T-helper 17 cell (primary cell): Measurements from ENCODE around the gene MYH6. TPM values are rescaled to one million over a fixed set of nuclear protein-coding genes. Genes with fewer than 3 reads are reported as not detected.

Experiments
- ATAC-seq: fragments of 150-1000 bp; cut with Tn5 transposase; 2 replicates; pipeline ENCODE4 v1.10.0; 2021; ENCODE audit warnings: mild to moderate bottlenecking, moderate library complexity
- DNase-seq, 3 donors: peaks; one replicate each; pipeline versions ENCODE4 v3.0.0 to v3.0.0-alpha.2; 2020 to 2021
- H3K9me3 ChIP-seq: one replicate; pipeline ENCODE4 v1.7.0; 2013; ENCODE audit warnings: low read length, mild to moderate bottlenecking; ENCODE audit not compliant: control insufficient read depth, poor library complexity, severe bottlenecking
- H3K27ac Mint-ChIP-seq: one replicate; pipeline ENCODE4 v1.8.0; 2022; ENCODE audit warnings: mild to moderate bottlenecking, moderate library complexity, mixed read lengths
- H3K27me3 Mint-ChIP-seq: one replicate; pipeline ENCODE4 v1.8.0; 2022; ENCODE audit warnings: mixed read lengths
- H3K36me3 Mint-ChIP-seq: one replicate; pipeline ENCODE4 v1.8.0; 2022; ENCODE audit warnings: low read depth, mixed read lengths
- H3K4me1 Mint-ChIP-seq: one replicate; pipeline ENCODE4 v1.8.0; 2022; ENCODE audit warnings: mild to moderate bottlenecking, mixed read lengths
- H3K4me3 Mint-ChIP-seq: one replicate; pipeline ENCODE4 v1.8.0; 2022; ENCODE audit warnings: mild to moderate bottlenecking, moderate library complexity, mixed read lengths
- total RNA-seq, 4 donors: library from RNA in 2 of 4; stranded (reverse) in 2 of 4; gene quantifications; one replicate each; pipeline ENCODE4 v1.2.3 and lab custom pipeline; 2022 to 2026

Gene MYH6
- total RNA-seq, 2 donors from 2014 or later, result not detected

- no peak overlapping the region for H3K4me3 Mint-ChIP-seq
- ATAC-seq (no peak), DNase-seq (no peak)
- no peaks in the 10 kb centered on the region for H3K9me3 ChIP-seq
- H3K4me1 Mint-ChIP-seq, result peaks cover 3% of the 10 kb centered on the region
- H3K27me3 Mint-ChIP-seq, result peaks cover 68% of the 10 kb centered on the region
- H3K36me3 Mint-ChIP-seq, result no peaks in the 10 kb centered on the region
- H3K27ac Mint-ChIP-seq, result no peak overlapping the region
Measured at GRCh38 chr14:23415821-23416778, 8.0 kb upstream of the MYH6 start.

DNA sequence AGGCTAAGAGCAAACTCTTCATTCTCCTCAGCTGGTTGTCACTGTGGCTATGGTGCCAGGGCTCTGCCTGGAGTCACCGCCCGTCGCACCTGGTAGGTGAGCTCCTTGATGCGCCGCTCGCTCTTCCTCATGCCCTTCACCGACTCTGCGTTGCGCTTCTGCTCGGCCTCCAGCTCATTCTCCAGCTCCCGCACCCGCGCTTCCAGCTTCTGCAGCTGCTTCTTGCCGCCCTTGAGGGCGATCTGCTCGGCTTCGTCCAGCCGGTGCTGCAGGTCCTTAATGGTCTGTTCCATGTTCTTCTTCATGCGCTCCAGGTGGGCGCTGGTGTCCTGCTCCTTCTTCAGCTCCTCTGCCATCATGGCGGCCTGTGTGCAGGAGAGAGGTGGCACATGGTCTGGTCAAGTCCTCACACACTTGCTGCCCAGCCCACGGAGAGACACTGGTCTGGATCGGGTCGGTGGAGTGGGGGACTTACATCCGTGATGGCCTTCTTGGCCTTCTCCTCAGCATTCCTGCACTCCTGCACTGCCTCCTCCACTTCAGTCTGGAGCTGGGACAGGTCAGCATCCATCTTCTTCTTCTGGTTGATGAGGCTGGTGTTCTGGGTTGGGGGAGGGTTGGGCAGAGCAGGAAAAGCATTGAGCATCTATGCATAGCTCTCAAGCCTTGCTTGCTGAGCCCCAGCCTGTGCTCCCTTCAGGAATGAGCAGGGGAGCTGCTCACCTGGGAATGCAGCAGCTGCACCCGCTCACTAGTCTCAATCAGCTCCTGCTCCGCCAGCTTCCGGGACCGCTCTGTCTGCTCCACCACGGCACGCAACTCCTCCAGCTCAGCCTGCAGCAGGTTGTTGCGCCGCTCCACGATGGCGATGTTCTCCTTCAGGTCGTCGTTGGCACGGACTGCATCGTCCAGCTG is 7.1 kb upstream of the MYH6 start:
- peaks cover 10% of the 10 kb centered on the region for H3K4me1 Mint-ChIP-seq
- H3K9me3 ChIP-seq, result no peaks in the 10 kb centered on the region
- H3K4me3 Mint-ChIP-seq, result no peak overlapping the region
- ATAC-seq (no peak), DNase-seq (no peak)
- H3K36me3 Mint-ChIP-seq, result peaks cover 4% of the 10 kb centered on the region
- peak overlapping the region; percentile 51 for H3K27ac Mint-ChIP-seq
- H3K27me3 Mint-ChIP-seq, result peaks cover 74% of the 10 kb centered on the region

DNA sequence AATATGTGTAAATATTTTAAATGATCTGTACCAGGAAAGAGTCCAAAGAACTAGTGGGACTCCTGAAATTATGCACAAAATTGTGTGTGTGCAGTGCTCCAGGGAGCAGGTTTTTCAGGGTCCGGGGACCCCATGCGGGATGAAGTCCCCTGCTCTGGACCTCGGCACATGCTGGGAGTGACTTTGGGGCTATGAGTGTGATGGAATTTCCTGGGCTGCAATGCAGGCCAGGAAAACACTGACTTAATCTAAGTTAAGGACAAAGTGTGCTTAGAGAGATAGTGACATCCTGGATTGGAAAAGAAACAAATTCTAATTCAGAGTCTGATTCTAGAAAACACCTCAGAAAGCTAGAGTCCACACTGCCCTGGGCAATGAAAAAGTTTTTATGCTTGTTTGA is 6.2 kb upstream of the MYH6 start:
- ATAC-seq (no peak), DNase-seq (no peak)
- H3K4me3 Mint-ChIP-seq, result no peak overlapping the region
- no peaks in the 10 kb centered on the region for H3K9me3 ChIP-seq
- H3K4me1 Mint-ChIP-seq, result peaks cover 10% of the 10 kb centered on the region
- H3K27ac Mint-ChIP-seq, result peak overlapping the region; percentile 51
- peaks cover 75% of the 10 kb centered on the region for H3K27me3 Mint-ChIP-seq
- peaks cover 4% of the 10 kb centered on the region for H3K36me3 Mint-ChIP-seq

DNA sequence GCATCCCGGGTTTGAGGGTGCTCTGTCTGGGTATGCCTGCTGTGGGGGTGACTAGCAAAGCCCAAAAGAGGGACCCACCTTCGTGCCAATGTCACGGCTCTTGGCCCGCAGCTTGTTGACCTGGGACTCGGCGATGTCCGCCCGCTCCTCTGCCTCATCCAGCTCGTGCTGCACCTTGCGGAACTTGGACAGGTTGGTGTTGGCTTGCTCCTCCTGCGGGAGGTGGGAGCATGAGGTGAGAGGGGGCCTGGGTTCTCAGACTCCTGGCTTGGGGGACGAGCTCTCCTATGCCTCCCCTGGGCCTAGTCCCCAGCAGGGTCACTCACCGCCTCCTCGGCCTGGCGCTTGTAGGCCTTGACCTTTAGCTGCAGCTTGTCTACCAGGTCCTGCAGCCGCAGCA is 5.6 kb upstream of the MYH6 start:
- H3K27me3 Mint-ChIP-seq, result peaks cover 75% of the 10 kb centered on the region
- peaks cover 10% of the 10 kb centered on the region for H3K4me1 Mint-ChIP-seq
- no peaks in the 10 kb centered on the region for H3K9me3 ChIP-seq
- no peak overlapping the region for H3K27ac Mint-ChIP-seq
- H3K4me3 Mint-ChIP-seq, result no peak overlapping the region
- ATAC-seq (no peak), DNase-seq (no peak)
- peaks cover 4% of the 10 kb centered on the region for H3K36me3 Mint-ChIP-seq

DNA sequence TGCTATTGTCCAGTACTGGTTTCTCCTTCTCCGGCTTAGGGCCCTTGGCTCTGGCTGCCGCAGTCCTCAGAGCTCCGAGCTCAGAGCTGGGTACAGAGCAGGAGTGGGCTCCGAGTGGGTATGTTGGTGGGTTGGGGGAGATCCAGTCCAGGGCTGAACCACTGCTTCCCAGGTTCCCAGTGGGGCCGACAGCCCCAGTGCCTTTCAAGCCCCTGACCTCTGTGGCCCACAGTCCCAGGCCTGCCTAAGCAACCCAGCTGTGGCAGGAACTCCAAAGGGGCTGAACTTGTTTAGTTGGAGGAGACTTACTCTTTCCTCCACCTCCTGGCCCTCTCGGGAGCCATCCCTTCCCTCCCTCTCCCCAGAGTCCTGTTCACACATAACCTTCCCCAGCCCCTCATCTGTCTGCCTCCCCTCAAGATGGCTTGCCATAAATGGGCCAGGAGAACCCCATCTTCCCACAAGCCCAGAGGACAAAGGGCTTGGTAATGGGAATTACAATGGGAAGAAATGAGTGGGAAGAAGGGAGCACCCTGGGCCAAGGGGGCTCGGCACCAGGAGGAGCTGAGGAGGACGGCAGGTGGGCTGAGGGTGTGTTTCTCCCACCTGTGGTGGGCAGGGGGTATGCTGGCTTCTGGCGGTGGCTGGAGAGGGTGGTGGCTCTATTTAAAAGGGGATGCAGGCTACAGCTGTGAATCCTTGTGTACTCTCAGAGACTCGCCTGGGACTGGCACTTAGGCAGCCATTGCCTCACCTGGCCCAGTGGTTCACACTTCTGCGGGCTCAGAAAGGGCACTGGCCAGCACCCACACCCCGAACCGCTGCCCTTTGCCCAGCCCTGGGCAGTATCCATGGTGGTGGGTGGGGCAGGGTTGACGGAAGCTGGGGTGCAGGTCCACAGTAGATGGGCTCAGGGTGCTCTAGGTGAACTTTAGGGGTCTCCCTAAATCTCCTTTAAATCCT is 3.8 kb upstream of the MYH6 start:
- H3K4me3 Mint-ChIP-seq, result no peak overlapping the region
- H3K36me3 Mint-ChIP-seq, result peaks cover 8% of the 10 kb centered on the region
- peak overlapping the region; percentile 67 for H3K27ac Mint-ChIP-seq
- H3K4me1 Mint-ChIP-seq, result peaks cover 14% of the 10 kb centered on the region
- DNase-seq (no peak), ATAC-seq (no peak)
- peaks cover 83% of the 10 kb centered on the region for H3K27me3 Mint-ChIP-seq
- H3K9me3 ChIP-seq, result no peaks in the 10 kb centered on the region

DNA sequence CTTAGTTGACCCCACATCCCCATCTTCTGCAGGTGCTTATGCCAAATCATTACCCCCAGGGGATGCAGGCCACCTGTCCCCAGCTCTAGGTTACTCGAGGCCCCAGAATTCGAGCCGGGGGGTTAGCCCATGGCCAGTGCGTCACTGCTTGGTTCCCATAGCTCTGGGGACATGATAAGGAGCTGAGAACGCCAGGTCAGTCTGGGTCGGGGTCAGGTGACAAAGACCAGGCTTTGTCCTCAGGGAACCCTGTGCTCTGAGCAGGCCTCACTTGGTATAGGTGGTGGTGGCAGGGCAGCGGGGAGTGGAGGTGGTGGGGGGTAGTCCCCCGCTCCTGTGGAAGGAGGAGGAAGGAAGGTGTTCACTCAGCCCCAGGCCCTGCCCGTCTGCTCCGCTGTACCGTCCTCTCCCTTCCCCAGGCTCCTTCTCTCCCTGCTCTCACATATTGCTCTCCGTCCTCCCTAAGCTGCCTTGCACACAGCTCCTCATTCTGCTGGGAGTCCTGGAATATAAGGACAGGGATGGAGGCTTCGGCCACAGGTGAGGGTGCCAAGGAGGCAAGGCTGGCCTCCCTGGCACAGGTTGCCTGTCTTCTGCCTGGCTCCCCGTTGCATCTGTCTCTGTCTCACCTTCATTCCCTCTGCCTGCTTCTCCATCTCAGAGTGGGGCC is 2.0 kb upstream of the MYH6 start:
- Mint-ChIP-seq H3K4me1 (peaks cover 14% of the 10 kb centered on the region), H3K4me3 (no peak overlapping the region), H3K27ac (no peak overlapping the region), H3K27me3 (peaks cover 78% of the 10 kb centered on the region), H3K36me3 (peaks cover 8% of the 10 kb centered on the region)
- DNase-seq (no peak), ATAC-seq (no peak)
- H3K9me3 ChIP-seq, result no peaks in the 10 kb centered on the region

DNA sequence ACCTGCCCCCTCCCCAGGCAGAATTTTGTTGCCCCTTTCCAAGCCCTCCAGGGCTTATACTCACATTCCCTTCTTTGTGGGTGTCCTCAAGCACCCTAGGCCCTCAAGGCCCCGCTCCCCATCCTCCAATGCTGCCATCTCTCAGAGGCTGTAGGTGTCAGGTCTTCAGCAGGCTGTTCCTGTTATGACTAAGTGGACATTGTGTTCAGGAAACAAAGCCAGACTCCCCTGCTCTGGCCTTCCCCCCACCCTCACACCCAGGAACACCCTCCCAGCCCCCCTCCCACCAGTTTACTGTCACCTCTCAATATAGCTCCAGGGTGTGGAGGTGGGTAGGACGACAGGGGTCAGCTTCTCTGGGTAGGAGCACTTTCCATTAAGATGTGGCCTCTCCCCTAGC is 1.4 kb upstream of the MYH6 start:
- H3K4me1 Mint-ChIP-seq, result peaks cover 11% of the 10 kb centered on the region
- no peak for DNase-seq
- peaks cover 77% of the 10 kb centered on the region for H3K27me3 Mint-ChIP-seq
- H3K36me3 Mint-ChIP-seq, result peaks cover 8% of the 10 kb centered on the region
- H3K9me3 ChIP-seq, result no peaks in the 10 kb centered on the region
- ATAC-seq, result no peak
- H3K4me3 Mint-ChIP-seq, result no peak overlapping the region
- H3K27ac Mint-ChIP-seq, result no peak overlapping the region

GRCh38 chr14:23408307-23408630 is 196 bp upstream of the MYH6 start:
- no peak overlapping the region for H3K4me3 Mint-ChIP-seq
- no peak for DNase-seq
- H3K27ac Mint-ChIP-seq, result no peak overlapping the region
- H3K36me3 Mint-ChIP-seq, result peaks cover 8% of the 10 kb centered on the region
- H3K9me3 ChIP-seq, result no peaks in the 10 kb centered on the region
- no peak for ATAC-seq
- peaks cover 77% of the 10 kb centered on the region for H3K27me3 Mint-ChIP-seq
- peaks cover 11% of the 10 kb centered on the region for H3K4me1 Mint-ChIP-seq

- no peaks in the 10 kb centered on the region for H3K9me3 ChIP-seq
- no peak overlapping the region for H3K27ac Mint-ChIP-seq
- H3K4me1 Mint-ChIP-seq, result peaks cover 11% of the 10 kb centered on the region
- DNase-seq, result no peak
- no peak overlapping the region for H3K4me3 Mint-ChIP-seq
- H3K27me3 Mint-ChIP-seq, result peaks cover 78% of the 10 kb centered on the region
- ATAC-seq, result no peak
- H3K36me3 Mint-ChIP-seq, result peaks cover 11% of the 10 kb centered on the region
Measured at GRCh38 chr14:23406725-23407355, 1.2 kb downstream of the MYH6 start.

DNA sequence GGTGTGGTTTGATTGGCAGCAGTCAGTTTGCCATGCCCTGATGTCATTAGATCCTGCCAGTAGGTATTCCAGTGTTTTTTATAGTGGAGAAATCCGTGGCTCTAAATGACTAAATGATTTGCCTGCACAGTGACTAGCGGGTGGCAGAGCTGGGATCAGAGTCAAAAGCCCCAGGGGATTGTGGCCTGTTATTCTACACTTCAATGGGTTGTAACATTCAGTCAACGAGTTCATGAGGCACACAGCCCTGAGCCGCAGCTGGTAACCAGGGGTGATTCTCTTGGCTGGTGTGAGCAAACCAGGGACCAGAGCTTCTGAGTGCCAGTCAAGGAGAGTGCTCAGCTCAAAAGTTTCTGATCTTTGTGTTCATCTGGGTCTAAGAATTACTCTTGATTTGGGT is 1.8 kb downstream of the MYH6 start:
- peaks cover 11% of the 10 kb centered on the region for H3K36me3 Mint-ChIP-seq
- ATAC-seq (no peak), DNase-seq (no peak)
- H3K9me3 ChIP-seq, result no peaks in the 10 kb centered on the region
- peaks cover 72% of the 10 kb centered on the region for H3K27me3 Mint-ChIP-seq
- no peak overlapping the region for H3K4me3 Mint-ChIP-seq
- no peak overlapping the region for H3K27ac Mint-ChIP-seq
- H3K4me1 Mint-ChIP-seq, result peaks cover 11% of the 10 kb centered on the region

DNA sequence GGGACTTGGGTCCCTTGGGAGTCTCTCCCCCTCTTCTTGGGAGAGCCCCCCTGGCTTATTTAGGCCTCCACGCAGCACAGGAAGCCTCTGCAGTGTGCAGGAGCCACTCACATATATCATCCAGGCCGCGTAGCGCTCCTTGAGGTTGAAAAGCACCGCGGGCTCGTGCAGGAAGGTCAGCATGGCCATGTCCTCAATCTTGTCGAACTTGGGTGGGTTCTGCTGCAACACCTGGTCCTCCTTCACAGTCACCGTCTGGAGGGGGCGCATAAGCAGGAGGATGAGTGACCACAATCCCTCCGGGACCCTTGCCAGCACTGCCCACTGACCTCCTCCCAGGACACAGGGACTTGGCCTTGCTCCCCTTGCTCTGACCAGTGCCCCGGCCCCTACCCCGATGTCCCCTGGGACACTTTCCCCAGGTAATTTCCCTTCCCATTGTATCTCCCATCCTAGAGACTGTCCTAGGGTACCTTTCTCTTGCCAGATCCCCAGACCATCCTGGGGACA is 2.5 kb downstream of the MYH6 start:
- no peak for DNase-seq
- Mint-ChIP-seq H3K4me1 (peaks cover 6% of the 10 kb centered on the region), H3K4me3 (no peak overlapping the region), H3K36me3 (peaks cover 8% of the 10 kb centered on the region), H3K27ac (no peak overlapping the region), H3K27me3 (peaks cover 65% of the 10 kb centered on the region)
- no peak for ATAC-seq
- H3K9me3 ChIP-seq, result no peaks in the 10 kb centered on the region

- DNase-seq (no peak), ATAC-seq (no peak)
- no peaks in the 10 kb centered on the region for H3K9me3 ChIP-seq
- Mint-ChIP-seq H3K4me1 (peaks cover 5% of the 10 kb centered on the region), H3K27me3 (peaks cover 61% of the 10 kb centered on the region), H3K27ac (no peak overlapping the region), H3K4me3 (no peak overlapping the region), H3K36me3 (peaks cover 8% of the 10 kb centered on the region)
Measured at GRCh38 chr14:23405096-23405495, 3.0 kb downstream of the MYH6 start.
